Measurements from ENCODE around the gene GRIA1.

GRIA1 gene

GRCh38 chr5:153500178-153500577 lies 9.7 kb downstream of the GRIA1 start:
- DNase-seq = no peak

- DNase-seq = no peak
These were observed 14.3 kb downstream of the GRIA1 start for GRCh38 chr5:153504726-153505125.

GRCh38 chr5:153508700-153509099 lies 18.2 kb downstream of the GRIA1 start:
- DNase-seq = no peak

- DNase-seq = no peak
These were observed 21.2 kb downstream of the GRIA1 start for GRCh38 chr5:153511622-153512021.

- DNase-seq = no peak
These were observed 22.7 kb downstream of the GRIA1 start for GRCh38 chr5:153513156-153513555.

DNA sequence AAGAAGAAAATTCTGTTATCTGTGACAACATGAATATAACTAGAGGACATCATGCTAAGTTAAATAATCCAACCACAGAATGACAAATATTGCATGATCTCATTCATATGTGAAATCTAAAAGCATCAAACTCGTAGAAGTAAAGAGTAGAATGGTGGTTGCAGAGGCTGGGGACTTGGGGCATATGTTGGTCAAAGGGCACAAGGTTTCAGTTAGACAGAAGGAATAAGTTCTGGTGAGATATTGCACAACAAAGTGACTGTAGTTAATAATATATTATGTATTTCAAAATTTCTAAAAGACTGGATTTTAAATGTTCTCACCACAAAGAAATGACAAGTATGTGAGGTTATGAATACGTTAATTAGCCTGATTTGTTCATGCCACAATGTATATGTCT lies 24.8 kb downstream of the GRIA1 start:
- DNase-seq = no peak

DNA sequence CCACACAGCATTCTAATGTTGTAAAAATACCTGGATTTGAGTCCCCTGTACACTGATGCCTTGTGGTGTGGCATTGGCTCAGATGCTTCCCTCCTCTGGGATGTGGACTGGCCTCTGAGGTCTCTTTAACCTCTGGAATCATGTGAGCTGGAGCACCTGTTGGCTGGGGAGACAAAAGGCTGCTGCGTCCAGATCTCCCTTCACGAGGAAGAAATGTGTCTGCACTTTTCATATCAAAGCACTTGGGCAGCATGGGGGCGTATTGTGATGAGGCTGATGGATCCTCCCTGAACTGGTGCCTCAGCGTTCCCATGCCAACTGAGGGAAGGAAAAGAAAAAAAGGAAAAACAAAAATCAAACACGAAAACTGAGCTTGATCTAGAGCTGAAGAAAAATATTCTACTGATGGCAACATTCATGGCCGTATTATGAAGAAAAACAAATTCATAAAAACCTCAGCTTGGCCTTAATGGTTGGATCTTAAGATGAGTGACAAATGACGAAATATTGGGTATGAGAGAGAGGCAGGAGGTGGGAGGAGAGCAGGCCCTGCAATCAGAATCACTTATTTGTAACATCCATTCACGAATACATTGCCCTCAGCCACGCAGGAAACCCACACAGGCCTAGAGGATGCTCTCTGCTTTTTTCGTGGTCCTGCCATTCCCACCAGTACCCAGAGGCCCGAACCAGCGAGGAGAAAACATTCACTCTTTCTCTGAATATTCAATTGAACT lies 26.2 kb downstream of the GRIA1 start:
- DNase-seq = no peak

GRCh38 chr5:153517241-153517611 lies 26.8 kb downstream of the GRIA1 start:
- DNase-seq = no peak

DNA sequence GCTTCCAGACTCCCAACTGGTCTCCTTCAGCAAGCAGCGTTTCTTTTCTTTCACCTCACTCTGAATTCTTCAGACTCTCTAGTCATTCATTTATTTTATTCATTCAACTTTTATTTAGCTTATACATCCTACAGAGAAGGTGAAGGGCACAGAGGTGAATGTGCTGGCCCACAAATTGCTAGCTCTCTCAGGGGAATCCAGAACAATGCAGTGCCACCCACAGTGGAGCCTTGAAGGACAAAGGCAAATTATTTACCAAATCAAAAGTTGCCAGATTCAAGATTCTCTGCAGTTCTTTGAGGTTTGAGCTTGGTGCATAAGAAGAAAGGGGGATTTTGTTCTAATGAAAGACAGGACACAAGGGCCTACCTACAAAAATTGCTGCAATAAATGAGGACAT lies 29.7 kb downstream of the GRIA1 start:
- no peak for DNase-seq

GRCh38 chr5:153520952-153521351 lies 30.5 kb downstream of the GRIA1 start:
- DNase-seq = no peak

GRCh38 chr5:153523211-153523610 lies 32.7 kb downstream of the GRIA1 start:
- no peak for DNase-seq

DNA sequence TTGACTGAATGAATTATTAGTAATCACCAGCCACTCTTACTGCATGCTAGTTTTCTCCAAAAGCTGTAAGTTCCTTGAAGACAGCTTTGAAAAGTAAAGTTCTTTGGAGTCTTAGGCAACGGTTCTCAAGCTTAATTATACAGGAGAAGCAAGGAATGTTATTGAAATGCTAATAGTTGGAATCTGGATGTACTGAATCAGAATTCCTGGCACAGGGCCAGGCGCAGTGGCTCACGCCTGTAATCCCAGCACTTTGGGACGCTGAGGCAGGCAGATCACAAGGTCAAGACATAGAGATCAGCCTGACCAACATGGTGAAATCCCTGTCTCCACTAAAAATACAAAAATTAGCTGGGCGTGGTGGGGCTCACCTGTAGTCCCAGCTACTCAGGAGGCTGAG lies 33.4 kb downstream of the GRIA1 start:
- no peak for DNase-seq

- no peak for DNase-seq
These were observed 35.1 kb downstream of the GRIA1 start for GRCh38 chr5:153525536-153525935.

GRCh38 chr5:153530357-153531143 lies 40.1 kb downstream of the GRIA1 start:
- DNase-seq = no peak

- no peak for DNase-seq
These were observed 43.1 kb downstream of the GRIA1 start for GRCh38 chr5:153533546-153533945.

DNA sequence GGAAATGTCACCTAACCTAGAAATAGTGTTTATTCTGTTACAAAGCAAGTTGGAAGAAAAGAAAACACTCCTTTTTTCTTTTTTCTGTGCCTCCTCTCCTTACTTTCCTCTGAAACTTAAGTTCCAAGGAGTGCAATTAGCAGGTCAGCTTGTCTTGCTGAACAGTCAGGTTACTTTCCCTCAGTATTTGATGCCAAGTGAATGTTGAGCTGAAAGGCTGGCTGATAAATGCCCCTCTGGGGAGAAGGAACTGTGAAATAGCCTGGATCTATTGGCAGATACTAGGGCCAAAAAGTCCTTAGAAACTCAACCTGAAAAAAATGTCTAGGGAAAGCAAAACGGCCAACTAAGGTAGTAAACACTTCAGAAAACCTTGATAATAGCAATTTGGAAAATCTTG lies 43.6 kb downstream of the GRIA1 start:
- no peak for DNase-seq

DNA sequence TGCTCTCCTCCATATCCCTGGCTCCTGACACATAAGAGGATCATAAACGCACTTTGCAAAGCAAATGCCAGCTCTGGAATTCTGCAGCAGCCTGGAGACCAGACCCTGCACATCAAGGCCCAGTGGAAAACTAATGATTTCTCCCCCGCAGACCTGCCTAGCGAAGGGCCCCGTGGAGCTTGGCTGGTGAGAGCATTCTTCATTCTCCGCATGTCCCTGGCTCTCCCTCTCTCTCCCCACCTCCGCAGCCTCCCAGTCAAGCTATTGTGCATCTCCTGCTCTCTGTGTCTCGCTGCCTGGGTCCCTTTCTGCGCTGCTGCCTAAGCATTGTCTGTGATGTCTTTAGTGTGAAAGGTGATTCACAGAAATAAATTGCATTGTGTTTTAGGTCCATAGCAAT lies 46.7 kb downstream of the GRIA1 start:
- DNase-seq = no peak

GRCh38 chr5:153539983-153540382 lies 49.5 kb downstream of the GRIA1 start:
- no peak for DNase-seq

DNA sequence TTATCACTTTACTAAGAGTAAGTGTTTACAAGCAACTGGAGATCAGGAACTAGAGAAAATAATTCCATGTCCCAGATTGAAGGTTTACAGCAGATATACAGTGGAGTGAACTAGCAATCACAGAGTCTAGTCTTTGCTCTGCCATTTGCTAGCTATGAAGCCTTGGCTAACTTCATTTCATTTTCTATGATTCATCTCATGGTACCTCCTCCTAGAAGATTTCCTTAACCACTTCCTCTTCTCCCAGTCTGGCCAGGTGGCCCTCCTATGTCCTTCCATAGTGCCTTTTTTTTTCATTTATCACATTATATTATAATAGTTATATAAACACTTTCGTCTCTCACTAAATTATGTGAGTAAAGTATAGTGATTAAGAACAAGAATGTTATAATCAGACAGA lies 52.1 kb downstream of the GRIA1 start:
- no peak for DNase-seq

DNA sequence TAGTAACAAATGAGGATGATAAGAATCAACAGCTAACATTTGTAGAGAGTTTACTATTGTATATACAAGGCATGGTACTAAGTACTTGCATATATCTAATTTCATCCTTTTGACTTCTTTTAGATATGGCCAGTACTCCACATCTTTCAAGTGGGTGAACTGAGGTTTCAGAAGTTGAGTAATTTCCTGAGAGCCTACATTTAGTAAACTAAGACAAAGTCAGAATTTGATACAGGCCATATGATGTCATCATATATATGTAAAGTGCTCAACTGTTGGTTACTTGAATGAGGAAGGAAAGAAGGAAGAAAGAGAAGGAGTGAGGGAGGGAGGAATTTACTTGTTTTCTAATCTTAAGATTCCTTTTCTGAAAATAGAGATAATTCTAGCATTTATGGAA lies 52.8 kb downstream of the GRIA1 start:
- DNase-seq = no peak

DNA sequence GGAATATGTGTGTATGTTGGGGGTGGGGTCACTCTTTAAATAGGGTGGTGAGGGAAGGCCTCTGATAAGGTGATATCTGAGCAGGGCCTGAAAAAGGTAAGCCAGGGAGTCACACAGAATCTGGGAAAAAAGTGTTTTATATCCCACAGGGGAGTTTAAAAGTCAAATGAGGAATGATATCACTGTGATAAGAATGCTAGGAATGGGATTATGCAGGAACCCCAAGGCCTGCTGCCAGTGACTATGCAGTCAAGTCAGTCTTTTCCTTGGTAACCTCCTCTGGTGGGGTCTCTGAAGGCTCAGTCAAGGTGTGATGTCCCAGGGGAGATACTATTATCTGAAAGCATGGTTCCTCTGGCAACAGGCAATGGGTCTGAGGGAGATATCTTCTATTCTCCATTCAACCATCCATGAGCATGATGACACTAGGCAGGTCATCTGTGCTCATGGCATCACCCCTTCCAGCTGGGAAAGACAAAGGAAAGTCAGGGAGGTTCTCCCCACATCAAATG lies 53.5 kb downstream of the GRIA1 start:
- DNase-seq = no peak

DNA sequence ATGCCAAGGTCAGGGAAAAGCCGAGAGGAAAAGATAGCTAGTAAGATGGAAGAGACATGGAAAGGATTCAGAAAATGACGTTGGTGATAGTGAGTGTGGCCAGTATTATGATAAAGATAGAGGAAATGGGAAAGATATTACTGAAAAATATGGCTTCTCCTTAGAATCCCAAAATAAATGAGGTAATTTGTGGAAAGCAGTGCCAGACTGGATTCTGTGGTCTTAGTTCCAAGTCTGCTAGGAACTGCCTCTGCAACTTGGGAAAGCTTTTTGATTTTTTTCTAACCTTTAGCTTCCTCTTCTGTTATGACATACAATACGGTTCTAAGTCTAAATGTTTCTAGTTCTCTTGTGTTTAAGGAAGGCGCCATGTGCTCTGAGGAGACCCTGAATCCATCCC lies 54.2 kb downstream of the GRIA1 start:
- DNase-seq = no peak

DNA sequence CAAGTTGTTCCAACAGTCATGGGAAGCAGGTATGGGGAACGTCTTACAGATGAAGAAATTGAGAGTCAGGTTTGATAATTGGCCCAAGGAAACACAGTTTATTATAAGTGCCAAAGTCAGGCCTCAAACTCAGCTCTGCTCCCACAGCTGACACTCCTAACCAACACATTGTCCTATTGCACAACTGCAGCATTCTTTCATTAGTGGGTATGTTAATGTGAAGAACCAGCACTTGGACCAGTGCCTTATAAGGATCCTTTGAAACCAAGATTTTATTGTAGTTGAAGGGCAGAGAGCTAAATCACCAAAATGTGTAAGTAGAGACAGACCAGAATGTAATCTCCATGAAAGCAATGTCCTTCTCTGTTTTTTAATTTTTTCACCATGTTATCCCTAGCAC lies 56.1 kb downstream of the GRIA1 start:
- no peak for DNase-seq

DNA sequence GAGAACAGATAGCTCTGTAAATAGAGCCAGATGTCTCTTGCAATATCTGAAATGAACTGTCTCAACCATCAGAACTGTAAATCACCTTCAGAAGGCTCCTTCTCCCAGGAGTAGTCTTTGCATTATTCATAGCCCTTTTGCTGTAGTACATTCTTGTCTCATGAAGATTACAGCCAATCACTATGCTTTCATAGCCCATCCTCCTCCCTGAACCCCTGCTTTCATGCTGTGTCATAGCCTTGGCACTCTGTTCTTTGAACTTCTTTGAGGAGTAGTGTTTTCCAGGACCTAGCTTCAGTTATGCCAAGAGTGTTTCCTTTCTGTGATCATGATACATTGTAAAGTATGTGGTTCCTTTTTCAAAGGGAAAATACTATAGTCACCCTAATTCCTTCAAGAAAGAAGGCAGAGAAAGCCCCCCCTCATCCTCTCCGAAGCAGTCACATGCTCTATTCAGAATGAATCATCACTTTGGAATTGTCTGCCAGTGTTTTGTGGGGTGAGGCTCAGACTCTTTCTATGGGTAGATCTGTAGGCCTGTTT lies 61.1 kb downstream of the GRIA1 start:
- DNase-seq = no peak
